GM06990 (cell line): ENCODE data around the gene DCTN5.
A peak's percentile ranks its signal among the peaks of the same experiment; 100 is the strongest.

Source experiments
- DNase-seq: peaks from one replicate; pipeline ENCODE4 v3.0.0-alpha.2; 2011; ENCODE audit not compliant: insufficient read length; ENCODE audit errors: extremely low read depth
- H3K27me3 ChIP-seq: replicated peaks from 2 replicates; pipeline ENCODE4 v1.6.0; 2011; ENCODE audit warnings: low read length; ENCODE audit not compliant: control insufficient read depth, insufficient read depth
- H3K36me3 ChIP-seq: 2 replicates; pipeline ENCODE4 v1.5.1; 2011; ENCODE audit warnings: low read length; ENCODE audit not compliant: control insufficient read depth, insufficient read depth
- H3K4me3 ChIP-seq: replicated peaks from 2 replicates; pipeline ENCODE4 v1.5.1; 2011; ENCODE audit warnings: low read depth, mild to moderate bottlenecking, control low read depth, low read length
- TF ChIP-seq, protein P1 (sequence below): IDR thresholded peaks from 2 replicates; pipeline ENCODE4 v1.5.1; 2011; ENCODE audit warnings: low read length, control low read depth, mild to moderate bottlenecking, inconsistent platforms; ENCODE audit not compliant: insufficient read depth, poor library complexity, severe bottlenecking

Gene DCTN5

DNA sequence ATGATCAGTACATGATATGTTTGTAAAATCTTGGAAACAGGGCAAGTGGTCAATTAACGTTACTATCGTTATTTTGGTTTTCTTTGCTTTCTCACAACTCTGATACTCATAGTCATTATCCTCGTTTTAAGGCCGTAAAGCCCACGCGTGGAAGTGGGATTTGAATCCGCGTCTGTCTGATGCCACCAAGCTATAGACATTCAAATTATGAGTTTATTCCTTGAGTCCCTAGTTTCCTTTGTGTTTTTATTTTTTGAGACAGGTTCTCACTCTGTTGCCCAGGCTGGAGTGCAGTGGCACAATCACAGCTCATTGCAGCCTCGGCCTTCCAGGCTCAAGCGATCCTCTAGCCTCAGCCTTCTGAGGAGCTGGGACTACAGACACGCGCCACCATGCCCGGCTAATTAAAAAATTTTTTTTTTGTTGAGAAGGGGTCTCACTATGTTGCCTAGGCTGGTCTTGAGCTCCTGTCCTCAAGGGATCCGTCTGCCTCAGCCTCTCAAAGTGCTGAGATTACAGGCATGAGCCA, 1.0 kb downstream of the DCTN5 start:
- H3K4me3 ChIP-seq = peak overlapping the region; percentile 100
- TF ChIP-seq, protein P1, sequence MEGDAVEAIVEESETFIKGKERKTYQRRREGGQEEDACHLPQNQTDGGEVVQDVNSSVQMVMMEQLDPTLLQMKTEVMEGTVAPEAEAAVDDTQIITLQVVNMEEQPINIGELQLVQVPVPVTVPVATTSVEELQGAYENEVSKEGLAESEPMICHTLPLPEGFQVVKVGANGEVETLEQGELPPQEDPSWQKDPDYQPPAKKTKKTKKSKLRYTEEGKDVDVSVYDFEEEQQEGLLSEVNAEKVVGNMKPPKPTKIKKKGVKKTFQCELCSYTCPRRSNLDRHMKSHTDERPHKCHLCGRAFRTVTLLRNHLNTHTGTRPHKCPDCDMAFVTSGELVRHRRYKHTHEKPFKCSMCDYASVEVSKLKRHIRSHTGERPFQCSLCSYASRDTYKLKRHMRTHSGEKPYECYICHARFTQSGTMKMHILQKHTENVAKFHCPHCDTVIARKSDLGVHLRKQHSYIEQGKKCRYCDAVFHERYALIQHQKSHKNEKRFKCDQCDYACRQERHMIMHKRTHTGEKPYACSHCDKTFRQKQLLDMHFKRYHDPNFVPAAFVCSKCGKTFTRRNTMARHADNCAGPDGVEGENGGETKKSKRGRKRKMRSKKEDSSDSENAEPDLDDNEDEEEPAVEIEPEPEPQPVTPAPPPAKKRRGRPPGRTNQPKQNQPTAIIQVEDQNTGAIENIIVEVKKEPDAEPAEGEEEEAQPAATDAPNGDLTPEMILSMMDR = no peak
- DNase-seq = no peak
- H3K27me3 ChIP-seq = no peaks in the 10 kb centered on the region
- peaks cover 3% of the 10 kb centered on the region for H3K36me3 ChIP-seq

DNA sequence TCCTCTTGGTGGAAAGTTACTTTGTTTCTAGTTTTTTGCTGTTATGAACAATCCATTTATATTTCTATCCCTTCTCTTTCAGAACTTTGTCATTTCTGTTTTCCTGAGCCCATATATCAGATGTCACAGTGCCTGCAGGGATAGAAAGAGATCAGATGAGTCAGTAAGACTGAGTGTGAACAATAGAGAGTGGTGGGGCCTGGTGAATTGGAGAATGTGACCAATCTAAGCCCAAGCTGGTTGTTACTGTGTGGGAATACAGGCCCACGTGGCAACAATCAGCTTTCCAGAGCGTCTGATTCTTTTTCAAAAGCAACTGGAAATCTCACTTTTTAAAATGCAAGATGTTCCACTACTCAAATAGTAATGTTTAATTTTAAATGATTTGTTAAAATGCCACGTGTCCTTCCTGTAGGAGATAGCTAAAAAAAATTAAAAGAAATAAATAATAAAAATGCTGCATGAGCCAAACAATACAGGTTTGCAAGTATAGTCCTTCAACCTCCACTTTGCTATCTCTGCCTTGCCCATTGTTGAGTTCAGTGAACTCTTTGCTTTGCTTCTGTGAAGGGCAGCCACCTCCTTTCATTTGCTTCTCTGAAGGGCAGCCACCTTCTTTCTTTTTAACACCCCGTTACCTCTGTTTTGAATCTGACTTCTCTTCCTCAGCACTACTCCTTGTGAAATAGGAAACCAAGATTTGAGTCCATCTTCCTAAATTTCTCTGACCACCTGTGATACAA, 9.6 kb downstream of the DCTN5 start:
- Histone ChIP-seq H3K27me3 (no peaks in the 10 kb centered on the region), H3K4me3 (peak overlapping the region; percentile 27), H3K36me3 (no peaks in the 10 kb centered on the region; the same call in 1 of the 2 replicates)
- peak; percentile 20 for DNase-seq
- TF ChIP-seq, protein P1 = no peak

DNA sequence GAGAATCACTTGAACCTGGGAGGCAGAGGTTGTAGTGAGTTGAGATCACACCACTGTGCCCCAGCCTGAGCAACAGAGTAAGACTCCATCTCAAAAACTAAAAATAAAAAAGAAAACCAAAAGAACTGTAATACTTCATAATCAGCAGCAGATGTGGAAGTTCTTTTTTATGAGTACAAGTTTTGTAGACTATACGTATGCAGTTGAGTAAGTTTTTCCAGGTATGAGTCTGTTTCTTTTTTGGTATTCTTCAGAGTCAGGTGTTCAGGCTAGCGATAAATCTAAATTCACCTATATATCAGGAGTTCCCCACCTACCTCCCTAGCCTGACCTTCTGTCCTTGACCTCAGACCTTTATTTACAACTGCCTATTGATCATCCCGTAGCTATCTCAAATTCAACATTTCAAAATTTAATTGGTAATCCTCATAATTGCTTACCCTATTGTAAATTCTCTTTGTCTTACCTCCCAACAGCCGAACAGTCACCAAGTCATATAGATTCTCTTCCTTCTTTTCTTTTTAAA, 10.7 kb downstream of the DCTN5 start:
- H3K36me3 ChIP-seq = no peaks in the 10 kb centered on the region; the same call in 1 of the 2 replicates

DNA sequence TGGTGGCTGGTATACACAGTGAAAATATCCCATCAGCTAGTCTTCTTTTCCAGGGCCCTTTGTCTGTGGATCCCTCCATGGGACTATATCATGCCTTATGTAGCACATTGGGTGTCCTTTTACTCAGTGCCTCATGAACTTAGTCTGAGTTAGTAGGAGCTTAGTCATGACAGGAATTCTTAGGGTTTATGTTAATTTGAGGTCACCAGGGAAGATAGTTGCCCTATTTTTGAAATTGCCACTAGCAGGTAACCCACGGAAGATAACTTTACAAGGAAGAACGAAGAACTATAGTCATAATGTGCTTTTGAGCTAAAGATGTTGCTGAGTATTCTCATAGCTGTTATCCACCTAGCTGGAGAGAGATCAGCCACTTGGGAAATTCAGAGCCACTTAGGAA, 22.7 kb downstream of the DCTN5 start:
- no peak overlapping the region for H3K4me3 ChIP-seq
- H3K27me3 ChIP-seq = no peaks in the 10 kb centered on the region
- H3K36me3 ChIP-seq = peaks cover 31% of the 10 kb centered on the region
- TF ChIP-seq, protein P1 = no peak
- no peak for DNase-seq

More for the DNA sequence above, 10.7 kb downstream of the DCTN5 start:
- TF ChIP-seq, protein P1 = no peak
- peak; percentile 34 for DNase-seq
- Histone ChIP-seq H3K27me3 (no peaks in the 10 kb centered on the region), H3K4me3 (peak overlapping the region; percentile 26)

DNA sequence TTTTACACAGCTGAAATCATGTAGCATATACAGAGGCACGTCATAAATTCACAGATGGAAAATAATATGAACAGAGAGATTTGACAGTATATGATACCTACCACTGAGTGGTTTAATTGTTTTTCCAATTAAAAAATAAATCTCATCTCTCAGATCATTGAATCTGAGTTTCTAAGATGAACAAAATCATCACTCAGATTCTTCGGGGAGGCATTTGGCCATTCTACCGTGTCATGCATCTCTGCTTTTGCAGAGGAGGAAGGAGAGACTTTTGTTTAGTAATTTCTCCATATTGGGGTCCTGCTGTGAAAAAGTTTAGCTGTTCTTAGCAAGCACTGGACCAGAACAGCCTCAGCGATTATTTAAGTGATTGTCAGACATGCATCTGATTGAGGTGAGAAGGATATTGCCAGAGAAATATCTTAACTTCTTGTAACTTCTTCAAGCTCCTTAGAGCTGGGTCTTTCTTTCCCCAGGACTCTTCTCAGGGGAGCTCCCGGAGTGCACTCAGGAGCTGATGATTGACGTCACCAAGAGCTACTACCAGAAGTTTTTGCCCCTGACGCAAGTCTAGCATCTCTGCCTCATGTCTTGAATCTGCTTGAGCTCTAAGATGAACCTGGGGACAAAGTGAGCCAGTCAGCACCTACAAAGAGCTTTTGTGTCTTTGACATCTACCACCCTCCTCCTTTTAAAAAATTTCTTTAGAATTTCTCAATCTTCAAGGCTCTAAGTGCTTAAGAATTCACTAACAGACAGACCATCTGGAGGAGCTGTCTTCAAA, 25.5 kb downstream of the DCTN5 start:
- H3K27me3 ChIP-seq = no peaks in the 10 kb centered on the region
- no peak overlapping the region for H3K4me3 ChIP-seq
- TF ChIP-seq, protein P1 = no peak
- no peak for DNase-seq
- peaks cover 29% of the 10 kb centered on the region for H3K36me3 ChIP-seq
